Cardiac muscle cell (in vitro differentiated cells and primary cell): ENCODE results near the gene DPAGT1. TPM values are rescaled to one million over a fixed set of nuclear protein-coding genes. Genes with fewer than 3 reads are reported as not detected.
"Not testable (repeated sequence)": the region's sequence is repeated elsewhere in the genome, so short reads cannot be mapped to it uniquely, and the experiment has no call there.

Experiments
- DNase-seq, 2 donors: peaks; one replicate each; pipeline versions ENCODE4 v3.0.0 to v3.0.0-alpha.2; 2010 to 2017; ENCODE audit warnings: low read depth in 1 of 2, low spot score in 1 of 2
- H3K27ac ChIP-seq: fragments of 200-600 bp; sonication (generic); 2 replicates; pipeline ENCODE4 v1.5.1; 2016
- H3K27me3 ChIP-seq: fragments of 200-600 bp; sonication (generic); 2 replicates; pipeline ENCODE4 v1.6.0; 2016; ENCODE audit warnings: control low read depth
- H3K36me3 ChIP-seq: fragments of 200-600 bp; sonication (generic); 2 replicates; pipeline ENCODE4 v1.5.1; 2016; ENCODE audit warnings: control low read depth
- H3K4me1 ChIP-seq: fragments of 200-600 bp; sonication (generic); 2 replicates; pipeline ENCODE4 v1.8.1; 2017; ENCODE audit warnings: low read depth, mild to moderate bottlenecking, mixed run types
- H3K4me3 ChIP-seq: fragments of 200-600 bp; sonication (generic); 2 replicates; pipeline ENCODE4 v1.5.1; 2016; ENCODE audit warnings: mild to moderate bottlenecking
- H3K9me3 ChIP-seq: fragments of 200-600 bp; sonication (generic); 2 replicates; pipeline ENCODE4 v1.5.1; 2017; ENCODE audit warnings: low read depth, mild to moderate bottlenecking, control low read depth
- CTCF ChIP-seq: IDR thresholded peaks from 2 replicates; pipeline ENCODE4 v1.5.1; 2012; ENCODE audit warnings: low read depth, mild to moderate bottlenecking, low read length
- polyA plus RNA-seq: library from polyadenylated mRNA; unstranded; fragments of >200 nt; fragmentation: Nextera tagmentation; extraction: Ambion mirVana; gene quantifications from 2 replicates; pipeline ENCODE4 v1.2.1, GENCODE V29; 2016
- total RNA-seq: library from RNA; depleted of rRNA; stranded (reverse); fragments of >200 nt; gene quantifications from 2 replicates; pipeline ENCODE4 v1.2.3, GENCODE V29; 2016

The DPAGT1 gene
- total and polyA plus RNA-seq, 2 experiments from 2014 or later, result 36.0 to 57.9 TPM

DNA sequence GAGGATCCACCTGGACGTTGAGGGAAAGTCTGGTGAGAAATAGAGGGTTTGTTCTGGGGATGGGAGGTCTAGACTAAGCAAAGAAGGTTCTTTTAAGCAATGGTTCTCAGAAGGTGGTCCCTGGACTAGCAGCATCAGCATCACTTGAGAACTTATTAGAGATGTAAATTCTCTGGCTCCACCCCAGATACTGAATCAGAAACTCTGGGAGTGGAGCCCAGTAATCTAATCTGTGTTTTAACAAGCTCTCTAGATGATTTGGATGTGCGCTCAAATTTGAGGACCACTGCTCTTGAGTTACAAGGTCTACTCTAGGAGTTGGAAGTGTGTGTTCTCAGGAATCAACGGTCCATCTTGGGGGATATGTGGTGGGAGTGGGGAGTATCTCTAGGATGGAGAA, 43.9 kb upstream of the DPAGT1 start:
- DNase-seq, result no peak
- H3K4me1 ChIP-seq, result no peaks in the 10 kb centered on the region
- H3K4me3 ChIP-seq, result no peak overlapping the region
- TF ChIP-seq CTCF, result no peak
- H3K27me3 ChIP-seq, result peaks cover 38% of the 10 kb centered on the region
- no peaks in the 10 kb centered on the region for H3K9me3 ChIP-seq
- H3K27ac ChIP-seq, result no peak overlapping the region
- H3K36me3 ChIP-seq, result no peaks in the 10 kb centered on the region

DNA sequence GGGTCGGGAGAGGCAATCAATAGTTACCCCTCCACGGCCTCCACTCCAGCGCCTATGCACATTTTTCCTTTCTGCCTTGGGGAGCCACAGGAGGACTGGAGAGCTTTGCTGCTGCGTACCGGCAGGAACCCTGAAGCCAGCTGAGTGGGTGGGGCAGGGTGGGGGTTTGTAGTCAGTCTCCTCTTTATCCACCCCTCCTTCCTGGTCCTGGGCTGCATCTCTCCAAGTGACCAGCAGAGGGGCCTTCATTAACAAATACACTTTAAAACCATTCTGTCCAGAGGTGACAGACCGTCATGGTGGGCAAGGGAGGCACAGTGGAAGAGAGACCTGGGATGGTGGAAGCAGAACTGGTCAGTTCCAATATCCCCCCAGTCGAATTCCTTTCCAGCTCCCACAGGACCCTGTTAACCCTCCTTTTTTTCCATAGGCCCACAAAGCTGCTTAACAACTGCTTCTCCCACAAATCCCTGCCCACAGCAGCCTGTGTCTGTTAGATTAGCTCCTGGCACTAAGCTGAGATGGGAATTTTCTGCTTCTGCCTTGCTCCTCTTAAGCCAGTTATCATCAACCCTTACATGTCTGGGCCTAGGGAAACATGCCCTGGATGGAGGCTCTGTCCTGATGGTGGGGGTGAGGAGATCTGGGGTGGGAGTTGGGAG, 43.3 kb upstream of the DPAGT1 start:
- Histone ChIP-seq H3K27ac (no peak overlapping the region), H3K4me1 (no peaks in the 10 kb centered on the region), H3K9me3 (no peaks in the 10 kb centered on the region), H3K27me3 (peaks cover 32% of the 10 kb centered on the region), H3K4me3 (no peak overlapping the region), H3K36me3 (no peaks in the 10 kb centered on the region)
- TF ChIP-seq CTCF, result peak; percentile 67
- DNase-seq, result peak; percentile 79 to 80

DNA sequence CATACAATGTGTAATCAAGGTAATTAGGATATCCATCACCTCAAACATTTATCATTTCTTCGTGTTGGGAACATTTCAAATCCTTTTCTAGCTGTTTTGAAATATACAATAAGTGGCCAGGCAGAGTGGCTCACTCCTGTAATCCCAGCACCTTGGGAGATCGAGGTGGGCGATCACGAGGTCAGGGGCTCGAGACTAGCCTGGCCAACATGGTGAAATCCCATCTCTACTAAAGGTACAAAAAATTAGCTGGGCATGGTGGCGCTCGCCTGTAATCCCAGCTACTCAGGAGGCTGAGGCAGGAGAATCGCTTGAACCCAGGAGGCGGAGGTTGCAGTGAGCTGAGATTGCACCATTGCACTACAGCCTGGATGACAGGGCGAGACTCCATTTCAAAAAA, 37.6 kb upstream of the DPAGT1 start:
- H3K4me3 ChIP-seq, DNase-seq, H3K9me3 ChIP-seq, H3K27me3 ChIP-seq, H3K36me3 ChIP-seq, H3K27ac ChIP-seq, H3K4me1 ChIP-seq: not testable (repeated sequence)

GRCh38 chr11:119134389-119134978, 32.8 kb upstream of the DPAGT1 start:
- H3K27me3 ChIP-seq, result no peaks in the 10 kb centered on the region
- peak; percentile 51 for TF ChIP-seq CTCF
- H3K36me3 ChIP-seq, result peaks cover 36% of the 10 kb centered on the region
- H3K27ac ChIP-seq, result no peak overlapping the region
- no peak overlapping the region for H3K4me3 ChIP-seq
- no peaks in the 10 kb centered on the region for H3K4me1 ChIP-seq
- no peaks in the 10 kb centered on the region for H3K9me3 ChIP-seq
- DNase-seq, result no peak

- no peak for TF ChIP-seq CTCF
- Histone ChIP-seq H3K4me1 (no peaks in the 10 kb centered on the region), H3K36me3 (peaks cover 38% of the 10 kb centered on the region), H3K27me3 (no peaks in the 10 kb centered on the region), H3K27ac (no peak overlapping the region), H3K4me3 (no peak overlapping the region), H3K9me3 (no peaks in the 10 kb centered on the region)
- peak in 1 of 2 donors; percentile 81 for DNase-seq
These were observed 29.0 kb upstream of the DPAGT1 start for GRCh38 chr11:119130662-119131061.

GRCh38 chr11:119126675-119127268, 25.1 kb upstream of the DPAGT1 start:
- Histone ChIP-seq H3K27me3 (no peaks in the 10 kb centered on the region), H3K9me3 (no peaks in the 10 kb centered on the region), H3K36me3 (peaks cover 18% of the 10 kb centered on the region), H3K4me1 (peaks cover 3% of the 10 kb centered on the region), H3K4me3 (no peak overlapping the region), H3K27ac (peak overlapping the region; percentile 55)
- DNase-seq, result no peak
- TF ChIP-seq CTCF, result no peak
